Caco-2 (cell line): ENCODE measurements around the gene TENM4. TPM values are rescaled to one million over a fixed set of nuclear protein-coding genes. Genes with fewer than 3 reads are reported as not detected.

Experiments used
- BruUV-seq: library from RNA; stranded (reverse); fragments of 400-500 nt; replicated peaks from 2 replicates; lab custom pipeline; 2021; lab: Mats Ljungman, UMichigan
- CTCF ChIA-PET: fragments of 300-600 bp; sonication (Branson Sonifier 250); formaldehyde crosslinking; loops from one replicate; lab custom pipeline; 2022; ENCODE audit warnings: antibody characterized with exemption; lab: Charles Lee
- POLR2A ChIA-PET: fragments of 300-600 bp; sonication (Branson Sonifier 250); formaldehyde crosslinking; loops from one replicate; lab custom pipeline; 2022; ENCODE audit warnings: antibody characterized with exemption; lab: Charles Lee
- DNase-seq, 2 experiments: peaks; one replicate each; pipeline versions ENCODE4 v3.0.0 to v3.0.0-alpha.2; 2020 to 2022
- H3K27me3 ChIP-seq: replicated peaks from 2 replicates; pipeline ENCODE4 v1.6.0; 2011; ENCODE audit warnings: low read length; ENCODE audit not compliant: control insufficient read depth, insufficient read depth
- H3K36me3 ChIP-seq: 2 replicates; pipeline ENCODE4 v1.5.1; 2011; ENCODE audit warnings: low read length; ENCODE audit not compliant: control insufficient read depth, insufficient read depth
- H3K4me1 ChIP-seq: fragments of 250-450 bp; sonication (Bioruptor Pico); 2 replicates; pipeline ENCODE4 v1.5.1; 2020; ENCODE audit warnings: mild to moderate bottlenecking
- H3K4me3 ChIP-seq: 2 replicates; pipeline ENCODE4 v1.5.1; 2011; ENCODE audit warnings: low read depth, mild to moderate bottlenecking, control low read depth, low read length
- H3K9me3 ChIP-seq: fragments of 250-450 bp; sonication (Bioruptor Pico); 2 replicates; pipeline ENCODE4 v1.5.1; 2020; ENCODE audit warnings: mild to moderate bottlenecking, moderate library complexity
- H3K27ac Mint-ChIP-seq: one replicate; pipeline ENCODE4 v1.8.0; 2022; ENCODE audit warnings: mixed read lengths; ENCODE audit not compliant: unreplicated experiment
- H3K27me3 Mint-ChIP-seq: one replicate; pipeline ENCODE4 v1.8.0; 2022; ENCODE audit warnings: mixed read lengths; ENCODE audit not compliant: insufficient read depth, unreplicated experiment
- H3K36me3 Mint-ChIP-seq: one replicate; pipeline ENCODE4 v1.8.0; 2022; ENCODE audit warnings: mild to moderate bottlenecking, mixed read lengths; ENCODE audit not compliant: insufficient read depth, unreplicated experiment
- H3K4me1 Mint-ChIP-seq: one replicate; pipeline ENCODE4 v1.8.0; 2022; ENCODE audit warnings: low read depth, mixed read lengths; ENCODE audit not compliant: unreplicated experiment
- H3K4me3 Mint-ChIP-seq: one replicate; pipeline ENCODE4 v1.8.0; 2022; ENCODE audit warnings: mild to moderate bottlenecking, moderate library complexity, mixed read lengths; ENCODE audit not compliant: unreplicated experiment
- H3K9me3 Mint-ChIP-seq: one replicate; pipeline ENCODE4 v1.8.0; 2022; ENCODE audit warnings: mixed read lengths; ENCODE audit not compliant: unreplicated experiment
- CTCF ChIP-seq, 2 experiments: fragments of 200-600 bp in 1 of 2; IDR thresholded peaks; 1 replicate in 1 of 2; 2 replicates in 1 of 2; pipeline versions ENCODE4 v1.5.1 to v1.8.0; 2011 to 2022; ENCODE audit warnings: antibody characterized with exemption in 1 of 2, control low read depth in 1 of 2, inconsistent platforms in 1 of 2, low read depth in 1 of 2, low read length in 1 of 2, mild to moderate bottlenecking in 1 of 2, moderate library complexity in 1 of 2; ENCODE audit not compliant: insufficient read depth in 1 of 2, severe bottlenecking in 1 of 2, unreplicated experiment in 1 of 2
- intact Hi-C: fragments of 100-400 bp; cut with micrococcal nuclease; formaldehyde crosslinking; loops from one replicate; pipeline ENCODE4 v1.10.0; 2022; ENCODE audit not compliant: unreplicated experiment
- total RNA-seq: library from RNA; stranded (reverse); gene quantifications from 2 replicates; pipeline ENCODE4 v1.2.3, GENCODE V29; 2022

Gene TENM4
- total RNA-seq, 1 experiment from 2014 or later, result 1.1 TPM

- H3K27ac Mint-ChIP-seq, result no peak overlapping the region
- TF ChIP-seq CTCF (IDR thresholded peaks at IDR 0.05; ENCODE audit: insufficient read depth in 1 of 2, low read depth in 1 of 2, low read length in 1 of 2, severe bottlenecking in 1 of 2, unreplicated experiment in 1 of 2), result no peak
- no peaks in the 10 kb centered on the region; the same call in 1 of the 2 replicates for H3K27me3 ChIP-seq
- 0 out of 2 replicates have a peak, but pooled peaks cover 7% of the 10 kb centered on the region for H3K9me3 ChIP-seq
- H3K36me3 ChIP-seq, result no peaks in the 10 kb centered on the region
- H3K36me3 Mint-ChIP-seq, result no peaks in the 10 kb centered on the region
- BruUV-seq, result no TSS peak
- H3K27me3 Mint-ChIP-seq, result peaks cover 11% of the 10 kb centered on the region
- no peak for DNase-seq
- ChIA-PET POLR2A (no interaction called here), CTCF (no interaction called here)
- no peaks in the 10 kb centered on the region for H3K4me1 ChIP-seq
- H3K4me3 ChIP-seq, result no peak overlapping the region
- peaks cover 10% of the 10 kb centered on the region for H3K9me3 Mint-ChIP-seq
- H3K4me1 Mint-ChIP-seq, result no peaks in the 10 kb centered on the region
- H3K4me3 Mint-ChIP-seq, result no peak overlapping the region
- intact Hi-C loops, result no loop called here
Observed at GRCh38 chr11:79472819-79473529, 32.1 kb upstream of the TENM4 start.

DNA sequence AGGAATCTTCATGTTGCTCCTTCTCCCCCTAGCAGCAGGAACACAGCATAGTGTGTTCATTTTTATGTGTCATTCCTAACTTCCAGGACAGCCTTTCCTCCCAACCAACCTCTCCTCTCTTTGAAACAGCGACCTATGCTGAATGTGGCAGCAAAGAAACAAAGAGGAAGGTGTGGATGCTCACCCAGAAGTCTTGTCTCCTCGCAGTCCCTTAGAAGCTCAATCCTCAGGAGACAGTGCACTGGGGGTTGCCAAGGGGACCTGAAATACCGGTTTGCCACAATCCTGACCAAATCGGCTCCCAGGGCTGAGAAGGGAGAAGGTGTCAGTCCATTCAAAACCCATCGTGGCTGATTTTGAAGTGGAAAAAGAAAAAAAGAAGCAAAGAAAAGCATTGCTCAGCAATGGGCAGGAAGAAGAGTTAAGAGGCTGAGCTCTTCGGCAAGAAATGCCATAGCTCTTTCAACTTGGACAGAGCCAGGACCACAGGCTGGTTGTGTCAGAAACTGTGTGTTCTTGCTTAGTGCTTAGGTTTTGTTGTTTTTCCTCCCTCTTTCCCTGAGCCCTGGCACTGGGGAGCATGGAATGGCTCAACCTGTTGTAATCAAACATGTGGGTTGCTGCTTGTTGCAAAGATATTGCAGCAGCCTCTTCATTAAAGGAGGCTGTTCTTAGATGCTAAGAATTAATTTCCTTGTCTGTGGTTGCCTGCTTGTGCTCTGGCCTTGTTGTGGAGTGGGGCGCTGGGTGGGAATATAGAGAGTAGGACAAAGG, 30.4 kb upstream of the TENM4 start:
- Mint-ChIP-seq H3K4me3 (no peak overlapping the region), H3K36me3 (no peaks in the 10 kb centered on the region), H3K27ac (no peak overlapping the region), H3K9me3 (peaks cover 10% of the 10 kb centered on the region), H3K27me3 (peaks cover 14% of the 10 kb centered on the region), H3K4me1 (no peaks in the 10 kb centered on the region)
- CTCF ChIA-PET, result no interaction called here
- Histone ChIP-seq H3K4me3 (no peak overlapping the region), H3K27me3 (no peaks in the 10 kb centered on the region; the same call in 1 of the 2 replicates), H3K36me3 (no peaks in the 10 kb centered on the region), H3K4me1 (no peaks in the 10 kb centered on the region), H3K9me3 (0 out of 2 replicates have a peak, but pooled peaks cover 5% of the 10 kb centered on the region)
- DNase-seq, result peak in 1 of 2 experiments; percentile 16
- POLR2A ChIA-PET, result no interaction called here
- intact Hi-C loops, result no loop called here
- no TSS peak for BruUV-seq
- no peak for TF ChIP-seq CTCF (IDR thresholded peaks at IDR 0.05; ENCODE audit: insufficient read depth in 1 of 2, low read depth in 1 of 2, low read length in 1 of 2, severe bottlenecking in 1 of 2, unreplicated experiment in 1 of 2)

GRCh38 chr11:79470161-79470560, 29.3 kb upstream of the TENM4 start:
- CTCF ChIA-PET, result no interaction called here
- Histone ChIP-seq H3K4me1 (no peaks in the 10 kb centered on the region), H3K36me3 (no peaks in the 10 kb centered on the region), H3K9me3 (no peaks in the 10 kb centered on the region), H3K27me3 (no peaks in the 10 kb centered on the region; the same call in 1 of the 2 replicates), H3K4me3 (no peak overlapping the region)
- Mint-ChIP-seq H3K36me3 (no peaks in the 10 kb centered on the region), H3K4me3 (no peak overlapping the region), H3K9me3 (peaks cover 10% of the 10 kb centered on the region), H3K27ac (no peak overlapping the region), H3K27me3 (peaks cover 18% of the 10 kb centered on the region), H3K4me1 (no peaks in the 10 kb centered on the region)
- POLR2A ChIA-PET, result no interaction called here
- intact Hi-C loops, result no loop called here
- TF ChIP-seq CTCF (IDR thresholded peaks at IDR 0.05; ENCODE audit: insufficient read depth in 1 of 2, low read depth in 1 of 2, low read length in 1 of 2, severe bottlenecking in 1 of 2, unreplicated experiment in 1 of 2), result no peak
- no peak for DNase-seq
- BruUV-seq, result no TSS peak
